Embryonic facial prominence (tissue), 1 donor: Measurements from ENCODE around the gene SKOR1.

Experiments
- DNase-seq: peaks from one replicate; pipeline ENCODE4 v3.0.0-alpha.2; 2016; ENCODE audit errors: extremely low spot score

SKOR1 gene

DNA sequence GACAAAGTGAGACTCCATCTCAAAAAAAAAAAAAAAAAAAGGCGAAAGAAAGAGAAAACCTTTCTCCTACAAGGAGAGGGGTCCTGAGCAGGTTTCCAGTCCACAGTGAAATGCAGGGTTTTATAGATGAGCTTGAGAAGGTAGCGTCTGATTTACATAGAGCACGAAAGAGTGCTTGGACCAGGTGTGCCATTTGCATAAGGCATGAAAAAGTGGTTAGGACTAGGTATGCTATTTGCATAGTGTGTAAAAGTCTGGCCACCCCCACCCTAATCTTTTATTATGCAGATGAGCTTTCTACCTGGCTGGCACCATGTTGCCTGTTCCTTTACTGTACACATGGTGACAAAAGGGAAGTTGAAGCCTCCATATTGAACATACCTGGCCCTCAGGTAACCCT is 28.1 kb downstream of the SKOR1 start:
- no peak for DNase-seq

DNA sequence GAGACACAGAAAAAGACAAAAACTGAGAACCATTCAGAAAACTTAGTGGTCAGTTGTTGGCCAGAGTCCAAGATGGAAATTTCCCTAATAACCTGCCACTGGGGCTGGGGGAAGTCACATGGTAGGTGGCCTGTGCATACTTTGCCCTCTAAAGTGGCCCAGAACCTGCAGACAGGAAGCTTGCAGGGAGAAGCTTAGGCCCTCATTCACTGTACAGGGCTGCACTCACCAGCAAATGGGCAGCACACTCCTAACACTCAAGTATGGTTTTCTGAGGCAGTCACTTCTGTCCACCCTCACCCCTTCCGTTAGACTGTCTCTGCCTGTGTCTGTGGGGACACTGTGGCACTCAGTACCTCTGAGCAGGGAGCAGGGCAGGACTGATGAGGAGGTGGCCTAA is 29.0 kb downstream of the SKOR1 start:
- no peak for DNase-seq

DNA sequence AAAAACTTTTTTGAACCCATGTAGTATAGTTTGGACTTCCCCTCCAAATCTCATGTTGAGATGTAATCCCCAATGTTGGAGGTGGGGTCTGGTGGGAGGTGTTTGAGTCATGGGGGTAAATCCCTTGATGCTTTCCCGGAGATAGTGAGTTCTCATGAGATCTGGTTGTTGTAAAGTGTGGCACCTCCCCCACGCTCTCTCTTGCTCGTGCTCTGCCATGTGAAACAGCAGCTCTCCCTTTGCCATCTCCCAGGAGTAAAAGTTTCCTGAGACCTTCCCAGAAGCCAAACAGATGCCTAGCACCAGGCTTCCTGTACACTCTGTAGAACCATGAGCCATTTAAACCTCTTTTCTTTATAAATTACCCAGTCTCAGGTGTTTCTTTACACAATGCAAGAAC is 30.5 kb downstream of the SKOR1 start:
- DNase-seq, result no peak

DNA sequence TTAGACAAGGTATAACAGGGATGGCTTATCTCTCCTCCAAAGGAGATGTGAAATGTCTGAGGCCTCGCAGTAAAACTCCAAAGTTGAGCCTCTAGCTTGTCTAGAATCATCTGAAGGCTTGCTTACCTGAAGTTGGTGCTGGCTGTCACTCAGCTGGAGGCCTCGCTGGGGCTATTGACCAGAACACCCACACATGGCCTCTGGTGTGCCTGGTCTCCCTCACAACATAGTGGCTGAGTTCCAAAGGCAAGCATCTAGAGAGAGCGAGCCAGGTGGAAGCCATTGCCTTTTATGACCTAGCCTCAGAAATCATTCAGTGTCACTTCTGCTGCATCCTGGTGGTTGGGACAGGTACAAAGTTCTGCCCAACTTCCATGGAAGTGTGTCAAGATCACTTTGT is 31.9 kb downstream of the SKOR1 start:
- no peak for DNase-seq

DNA sequence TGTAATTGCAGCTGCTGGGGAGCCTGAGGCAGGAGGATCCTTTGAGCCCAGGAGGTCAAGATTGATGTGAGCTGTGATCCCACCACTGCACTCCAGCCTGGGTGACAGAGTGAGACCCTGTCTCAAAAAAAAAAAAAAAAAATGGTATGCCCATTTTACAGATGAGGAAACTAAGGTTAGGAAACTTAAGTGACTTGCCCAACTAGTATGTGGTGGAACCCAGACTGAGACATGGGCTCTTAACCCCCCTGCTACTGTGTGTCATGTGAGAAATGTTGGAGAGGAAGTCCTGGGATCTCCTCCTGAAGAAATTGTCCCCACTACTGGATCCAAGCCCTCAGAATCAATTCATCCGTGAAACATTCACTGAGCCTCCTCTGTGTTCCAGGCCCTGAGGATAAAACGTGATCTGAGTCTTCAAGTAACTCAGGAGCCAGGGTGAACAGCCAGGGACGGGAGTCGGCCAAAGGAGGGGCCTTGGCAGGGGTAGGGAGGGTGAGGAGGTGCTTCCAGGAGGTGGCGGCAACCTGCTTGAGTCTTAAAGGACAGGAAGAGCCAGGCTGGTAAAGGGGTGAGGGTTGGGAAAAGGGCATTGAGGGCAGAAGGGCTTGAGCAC is 34.1 kb downstream of the SKOR1 start:
- no peak for DNase-seq

DNA sequence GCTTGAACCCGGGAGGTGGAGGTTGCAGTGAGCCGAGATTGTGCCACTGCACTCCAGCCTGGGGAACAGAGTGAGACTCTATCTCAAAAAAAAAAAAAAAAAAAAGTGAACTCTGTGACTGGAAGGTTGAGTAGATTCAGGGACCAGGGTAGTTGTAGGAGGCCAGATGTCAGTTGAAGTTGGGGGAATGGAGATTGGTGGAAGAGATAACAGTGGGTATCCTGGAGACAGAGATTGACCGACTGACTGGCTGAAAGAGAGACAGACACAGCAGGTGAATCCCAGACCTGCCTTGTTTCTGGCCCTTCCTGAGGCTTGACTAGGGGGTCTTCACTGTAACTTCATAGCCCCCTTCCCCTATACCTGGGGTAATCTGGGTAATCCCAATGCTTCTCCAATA is 36.7 kb downstream of the SKOR1 start:
- DNase-seq, result no peak

DNA sequence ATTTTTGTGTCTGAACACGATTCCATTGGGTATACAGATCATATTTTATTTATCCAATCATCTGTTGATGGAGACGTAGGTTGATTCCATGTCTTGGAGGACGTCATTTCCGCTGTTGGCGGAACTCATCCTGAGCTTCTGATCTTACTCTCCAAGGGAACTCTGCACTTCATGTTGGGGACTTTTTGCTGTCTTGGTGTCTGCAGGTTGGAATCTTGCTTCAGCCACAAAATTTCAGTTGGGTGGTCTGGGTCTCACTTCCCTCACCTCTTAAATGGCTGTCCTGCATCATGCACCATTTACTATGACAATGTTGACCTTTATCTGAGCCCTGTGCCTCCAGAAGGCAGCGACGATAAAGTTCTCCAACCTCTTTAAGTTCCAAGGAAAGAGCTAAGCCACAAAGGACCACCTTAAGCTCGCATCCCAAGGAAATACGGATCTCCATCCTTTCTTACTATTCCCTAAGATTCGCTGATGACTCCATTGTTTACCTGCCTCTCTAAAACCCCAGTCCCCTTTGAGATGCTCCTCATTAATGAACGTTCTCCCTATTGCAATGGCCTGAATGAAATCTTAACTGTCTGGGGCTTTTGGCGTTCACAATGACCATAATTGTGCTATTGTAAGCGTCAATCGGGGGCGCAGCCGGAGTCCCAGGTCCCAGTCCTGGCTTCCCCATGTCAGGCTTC is 37.6 kb downstream of the SKOR1 start:
- no peak for DNase-seq

DNA sequence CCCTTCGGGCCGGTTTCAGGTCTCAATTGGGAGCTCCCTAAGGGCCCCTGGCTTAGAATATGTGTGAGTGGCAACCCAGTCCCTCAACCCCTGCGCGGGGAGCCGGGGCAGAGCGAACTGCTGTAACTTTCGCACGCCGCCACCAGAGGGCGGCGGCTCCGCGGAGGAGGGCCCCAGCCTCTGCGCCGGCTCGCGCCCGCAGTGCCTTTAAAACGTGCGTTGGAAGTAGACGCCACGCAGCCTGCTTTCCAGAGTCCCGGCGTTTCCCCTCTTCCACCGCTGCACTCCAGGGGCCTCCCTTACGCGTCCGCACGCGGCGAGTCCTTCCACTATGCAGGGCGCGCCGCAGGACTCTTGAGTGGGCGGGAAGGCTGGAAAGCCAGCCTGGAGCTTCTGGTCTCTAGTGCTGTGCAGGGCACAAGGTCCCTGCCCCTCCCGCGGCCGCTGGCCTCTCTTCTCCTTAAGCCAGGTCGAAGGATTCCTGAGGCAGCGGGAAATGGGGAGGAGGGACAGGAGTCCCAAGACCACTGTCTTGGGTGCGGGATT is 38.2 kb downstream of the SKOR1 start:
- DNase-seq, result peak; percentile 59

DNA sequence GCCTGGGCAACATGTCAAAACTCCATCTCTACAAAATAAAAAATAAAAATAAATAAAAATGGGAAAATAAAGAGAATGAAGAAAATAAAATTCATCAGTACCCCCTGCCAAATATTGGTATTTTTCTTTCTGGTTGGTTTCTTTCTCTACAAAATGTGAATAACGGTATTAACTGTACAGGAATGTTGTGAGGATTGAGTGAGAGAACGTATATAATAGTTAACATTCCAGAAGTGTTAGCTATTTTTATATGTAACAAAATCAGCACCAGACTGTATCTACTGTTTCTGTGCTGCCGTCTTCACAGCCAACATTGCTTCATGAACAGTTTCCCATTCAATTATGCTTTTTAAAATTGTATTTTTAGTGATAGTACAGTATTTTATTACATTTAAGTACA is 40.0 kb downstream of the SKOR1 start:
- peak; percentile 48 for DNase-seq

DNA sequence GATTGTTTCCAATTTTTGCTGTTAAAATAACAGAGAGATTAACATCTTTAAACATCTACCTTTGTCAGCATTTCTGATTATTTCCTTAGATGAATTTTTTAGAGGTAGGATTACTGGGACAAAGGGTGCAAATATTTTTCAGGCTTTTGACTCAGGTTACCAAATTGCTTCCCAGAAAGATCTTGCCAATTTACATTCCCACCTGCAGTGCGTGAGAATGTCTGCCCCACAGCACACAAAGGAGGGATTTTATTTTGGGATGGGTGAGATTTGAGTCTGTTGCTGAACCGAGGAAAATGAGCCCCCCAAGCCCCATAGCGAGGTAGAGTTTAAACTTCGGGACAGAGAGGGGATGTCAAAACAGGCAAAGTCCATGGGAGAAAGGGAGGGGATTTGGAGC is 40.5 kb downstream of the SKOR1 start:
- no peak for DNase-seq

DNA sequence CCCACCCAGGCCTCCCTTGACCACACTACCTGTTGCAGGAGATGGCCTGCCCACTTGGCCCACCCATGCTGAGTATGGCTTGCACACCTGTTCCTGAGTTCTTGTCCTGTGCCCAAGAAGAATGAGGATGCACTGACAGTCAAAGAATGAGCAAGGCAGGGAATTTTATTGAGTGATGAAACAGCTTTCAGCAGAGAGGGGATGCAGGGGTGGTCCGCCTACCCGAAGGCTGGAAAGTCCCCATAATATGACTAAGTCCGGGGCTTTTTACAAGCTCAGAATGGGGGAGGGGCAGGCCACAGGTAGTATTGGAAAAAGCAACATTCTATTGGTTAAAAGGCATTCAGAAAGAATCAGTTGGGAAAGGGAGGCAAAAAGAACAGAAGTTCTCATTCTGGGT is 44.4 kb downstream of the SKOR1 start:
- DNase-seq, result no peak

DNA sequence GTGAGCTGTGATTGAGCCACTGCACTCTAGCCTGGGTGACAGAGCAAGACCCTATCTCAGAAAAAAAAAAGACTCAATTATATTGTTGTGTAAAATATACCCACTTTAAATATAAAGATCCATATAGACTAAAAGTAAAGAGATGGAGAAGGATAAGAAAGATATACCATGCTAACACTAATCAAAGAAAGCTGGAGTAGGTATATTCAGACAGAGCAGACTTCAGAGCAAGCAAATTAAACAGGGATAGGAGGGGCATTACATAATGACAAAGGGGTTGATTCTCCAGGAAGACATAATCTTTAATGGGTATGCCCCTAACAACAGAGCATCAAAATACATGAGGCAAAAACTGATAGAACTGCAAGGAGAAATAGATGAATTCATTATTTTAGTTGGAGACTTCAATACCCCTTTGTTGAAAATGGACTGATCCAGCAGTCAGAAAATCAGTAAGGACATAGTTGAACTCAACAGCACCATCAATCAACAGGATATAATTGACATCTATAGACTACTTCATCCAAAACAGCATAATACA is 45.6 kb downstream of the SKOR1 start:
- no peak for DNase-seq

DNA sequence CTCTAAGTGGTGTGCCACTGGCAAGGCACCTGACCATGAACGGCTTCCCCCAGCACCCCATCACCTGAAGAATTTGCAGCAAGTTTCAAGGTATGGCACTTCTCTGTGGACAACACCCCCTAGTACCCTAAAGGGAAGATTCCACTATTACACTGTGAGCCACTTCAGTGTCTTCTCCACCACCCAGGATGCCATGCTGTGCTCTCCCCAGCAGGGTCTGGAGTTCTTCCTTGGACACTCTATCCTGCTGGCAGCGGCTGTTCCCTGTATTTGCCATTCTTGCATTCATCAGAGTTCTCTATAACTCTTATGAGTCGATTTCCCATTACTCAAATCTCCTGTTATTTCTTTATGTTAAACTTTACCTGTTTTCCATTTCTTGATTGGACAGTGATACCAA is 48.5 kb downstream of the SKOR1 start:
- DNase-seq, result no peak

DNA sequence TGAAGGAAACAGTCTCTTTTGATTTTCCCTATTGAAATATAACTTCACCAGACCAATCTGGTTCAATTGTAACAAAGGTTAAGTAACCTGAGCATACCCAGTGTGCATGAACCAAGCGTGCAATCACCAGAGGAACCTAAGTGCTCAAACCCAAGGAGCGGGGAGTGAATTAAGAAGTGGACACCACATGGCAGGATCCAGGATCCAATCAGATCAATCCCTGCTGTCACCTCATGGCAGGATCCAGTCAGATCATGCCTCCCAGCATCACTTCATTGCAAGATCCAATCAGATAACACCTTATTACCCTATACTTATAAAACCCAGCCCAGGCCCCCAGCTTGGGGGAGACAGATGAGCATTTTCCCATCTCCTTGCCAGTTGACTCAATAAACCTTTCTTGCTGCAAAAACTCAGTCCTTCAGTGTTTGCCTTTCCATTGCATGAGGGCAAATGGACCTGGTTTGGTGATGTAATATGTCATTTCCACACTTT is 53.5 kb downstream of the SKOR1 start:
- DNase-seq, result no peak

DNA sequence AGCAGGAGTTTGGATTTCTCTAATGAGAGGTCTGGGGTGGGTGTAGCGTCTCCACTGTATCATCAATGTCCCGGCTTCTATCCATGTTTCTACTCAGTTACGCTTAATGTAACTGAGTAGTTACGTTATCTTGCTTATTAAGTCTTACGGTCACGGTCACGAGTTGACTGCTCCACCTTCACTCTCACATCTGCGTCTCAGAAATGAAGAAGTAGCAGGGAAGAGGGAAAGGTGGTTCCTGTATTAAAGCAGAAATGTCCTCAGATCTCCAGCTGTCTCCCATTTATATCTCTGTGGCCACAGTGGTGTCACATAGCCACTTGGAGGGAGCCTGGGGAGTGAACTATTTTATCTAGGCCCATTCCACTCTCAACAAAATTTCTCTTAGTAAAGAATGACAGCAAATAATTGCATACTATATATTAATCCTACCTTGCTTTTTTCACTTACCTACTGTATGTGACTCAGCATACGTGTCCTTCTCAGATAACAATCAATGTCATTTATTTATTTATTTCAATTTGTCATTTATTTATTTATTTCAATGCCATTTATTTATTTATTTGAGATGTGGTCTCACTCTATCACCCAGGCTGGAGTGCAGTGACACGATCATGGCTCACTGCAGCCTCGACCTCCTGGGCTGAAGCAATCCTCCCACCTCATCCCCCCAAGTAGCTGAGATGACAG is 54.3 kb downstream of the SKOR1 start:
- no peak for DNase-seq

DNA sequence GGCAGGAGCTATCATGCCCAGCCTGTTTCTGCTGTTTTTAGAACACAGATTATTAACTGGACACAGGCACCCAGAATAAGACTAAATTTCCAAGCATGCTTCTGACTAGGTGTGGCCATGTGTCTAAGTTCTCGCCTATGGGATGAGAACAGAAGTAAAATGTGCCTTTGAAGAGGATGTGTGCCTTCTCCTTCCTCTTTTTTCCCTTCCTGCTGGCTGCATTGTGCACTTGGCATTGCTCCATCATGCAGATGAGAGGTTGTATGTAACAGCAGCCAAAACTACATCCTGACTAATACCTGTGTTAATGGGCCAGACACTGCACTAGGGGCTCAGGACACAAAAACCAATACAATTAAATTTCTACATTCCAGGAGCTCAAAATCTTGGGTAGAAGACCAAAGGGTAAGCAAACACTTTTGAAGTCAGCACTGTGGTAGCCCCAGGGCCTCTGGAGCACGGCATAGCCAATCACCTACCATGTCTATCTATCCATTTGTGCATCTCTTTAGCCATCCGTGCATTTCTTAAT is 55.4 kb downstream of the SKOR1 start:
- no peak for DNase-seq

DNA sequence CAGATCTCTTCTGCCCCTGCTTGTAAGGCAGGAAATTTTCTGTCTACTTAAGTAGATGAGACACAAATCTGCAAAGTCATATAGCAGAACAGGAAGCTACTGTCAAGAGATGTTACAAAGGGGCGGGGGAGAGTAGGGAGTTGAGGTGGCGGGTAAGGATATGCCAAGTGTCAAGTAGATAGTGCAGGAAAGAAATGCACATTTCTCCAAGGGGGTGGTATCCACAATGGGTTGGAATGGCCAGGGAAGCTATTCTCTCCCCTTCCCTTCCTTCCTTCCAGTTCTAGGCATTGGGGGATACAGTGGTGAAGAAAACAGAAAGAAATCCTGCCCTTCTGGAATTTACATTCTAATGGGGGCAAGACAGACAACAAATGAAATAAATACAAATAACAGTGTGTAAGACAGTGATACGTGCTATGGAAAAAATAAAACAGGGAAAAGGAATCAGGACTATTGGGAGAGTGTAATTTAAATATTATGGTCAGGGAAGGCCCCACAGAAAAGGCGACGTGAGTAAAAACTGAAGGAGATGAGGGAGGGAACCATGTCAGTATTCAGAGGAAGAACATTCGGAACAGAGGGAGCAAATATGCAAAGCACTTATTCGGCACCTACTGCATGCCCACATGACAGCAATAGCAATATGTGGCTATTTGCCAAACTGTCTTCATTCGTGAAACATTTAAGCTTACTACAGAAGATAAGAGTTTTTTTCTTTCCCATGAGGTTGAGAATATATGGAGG is 57.4 kb downstream of the SKOR1 start:
- no peak for DNase-seq

DNA sequence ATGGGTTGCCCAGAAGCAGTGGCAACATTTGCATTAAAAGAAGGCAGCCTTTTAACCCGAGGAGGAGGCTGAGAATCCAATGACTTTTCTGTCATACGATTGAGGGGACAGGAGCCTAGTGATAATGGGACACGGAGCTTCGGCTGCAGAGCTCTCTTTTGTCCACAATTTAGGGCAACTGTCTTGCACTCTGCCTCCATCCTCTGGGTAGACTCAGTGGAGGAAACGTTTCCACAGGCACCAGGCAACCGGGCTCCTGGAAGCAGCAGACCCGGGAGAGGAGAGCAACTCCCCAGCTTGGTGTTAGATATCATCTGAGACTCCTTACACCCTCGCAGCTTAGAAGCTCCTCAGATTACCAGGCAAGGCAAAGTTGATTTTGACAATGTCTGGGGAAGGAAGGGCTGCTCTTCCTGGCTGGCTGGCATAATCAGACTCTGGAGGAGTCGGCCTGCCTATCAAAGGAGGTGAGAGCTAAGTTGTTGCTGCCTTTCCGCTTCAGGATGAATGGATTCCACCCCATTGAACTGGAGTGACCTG is 58.0 kb downstream of the SKOR1 start:
- DNase-seq, result no peak

DNA sequence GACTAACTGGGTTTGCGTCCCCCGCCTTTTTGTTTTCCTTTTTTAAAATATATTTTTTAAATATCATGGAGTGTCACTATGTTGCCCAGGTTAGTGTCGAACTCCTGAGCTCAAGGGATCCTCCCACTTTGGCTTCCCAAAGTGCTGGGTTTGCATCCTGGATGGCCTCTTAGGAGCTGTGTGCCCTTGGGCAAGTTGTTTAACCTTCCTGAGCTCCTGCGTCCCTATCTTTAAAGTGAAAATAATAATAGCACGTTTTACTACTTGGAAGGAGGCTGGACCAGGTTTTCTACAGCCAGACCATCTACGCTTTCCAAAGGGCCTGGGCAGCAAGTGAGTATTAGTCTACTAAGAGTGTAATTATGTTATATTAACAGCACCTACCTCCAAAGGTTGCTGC is 58.7 kb downstream of the SKOR1 start:
- DNase-seq, result no peak
